Mesodermal cell (in vitro differentiated cells): ENCODE data around the gene HEXD.

Experiments used
- H3K27ac ChIP-seq: 2 replicates; pipeline ENCODE4 v1.7.0; 2013; ENCODE audit warnings: mild to moderate bottlenecking, low read depth, low read length, moderate library complexity; ENCODE audit not compliant: severe bottlenecking
- H3K36me3 ChIP-seq: 2 replicates; pipeline ENCODE4 v1.7.1; 2013; ENCODE audit warnings: mild to moderate bottlenecking, low read length, moderate library complexity; ENCODE audit not compliant: control insufficient read depth, insufficient read depth
- H3K4me1 ChIP-seq: one replicate; pipeline ENCODE4 v1.7.1; 2013; ENCODE audit warnings: mild to moderate bottlenecking, low read length; ENCODE audit not compliant: insufficient read depth, control insufficient read depth, poor library complexity, severe bottlenecking
- H3K4me3 ChIP-seq: 2 replicates; pipeline ENCODE4 v1.7.0; 2013; ENCODE audit warnings: low read length, control low read depth, mild to moderate bottlenecking; ENCODE audit not compliant: insufficient read depth, poor library complexity, severe bottlenecking; ENCODE audit errors: extremely low read depth
- H3K9me3 ChIP-seq: 2 replicates; pipeline ENCODE4 v1.7.1; 2013; ENCODE audit warnings: mild to moderate bottlenecking, low read length, moderate library complexity; ENCODE audit not compliant: control insufficient read depth
- WGBS, 2 experiments: methylation state at CpG; one replicate each; pipeline ENCODE4 v1.1.5; 2013; ENCODE audit warnings: missing lambda C conversion rate in 2 of 2; ENCODE audit not compliant: insufficient coverage in 2 of 2; 5-methylcytosine and 5-hydroxymethylcytosine counted together

The HEXD gene

DNA sequence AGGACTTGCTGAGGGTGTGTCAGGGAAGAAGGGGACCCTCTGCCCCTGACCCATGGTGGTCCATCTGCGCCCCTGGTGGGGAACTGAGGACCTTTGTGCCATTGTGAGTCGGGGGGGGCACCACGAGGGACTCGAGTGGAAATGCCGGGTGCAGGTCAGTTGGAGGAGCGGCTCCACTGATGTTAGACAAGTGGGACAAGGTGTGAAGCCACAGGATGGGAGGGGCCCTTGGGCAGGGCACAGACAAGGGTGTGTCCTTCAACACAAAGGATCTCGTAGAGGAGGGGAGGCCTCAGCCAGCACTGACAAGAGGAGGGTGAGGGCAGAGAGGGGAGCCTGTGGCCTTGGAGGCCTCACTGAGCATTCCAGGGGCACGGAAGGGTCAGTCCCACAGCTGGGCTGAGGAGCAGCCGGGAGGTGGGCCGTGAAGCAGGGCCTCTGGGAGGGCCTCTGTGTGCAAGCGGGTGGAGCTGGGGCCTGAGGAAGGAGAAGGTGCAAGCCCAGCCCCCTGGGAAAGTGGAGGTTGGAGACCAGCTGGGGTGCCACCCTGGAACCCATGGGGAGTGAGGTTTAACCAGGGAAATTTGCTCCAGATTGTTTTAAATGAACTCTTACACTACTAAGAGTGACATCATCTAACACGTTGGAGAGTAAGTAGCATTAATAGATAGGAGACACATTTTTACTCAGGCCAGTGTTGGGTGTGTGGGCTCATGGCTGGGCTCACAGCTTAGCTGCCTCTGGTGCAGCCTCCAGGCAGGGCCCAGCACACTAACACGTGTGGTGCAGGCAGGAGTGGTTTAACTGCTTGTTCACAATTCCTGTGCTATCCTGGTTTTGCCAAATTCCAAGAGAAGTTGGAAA is 68.3 kb downstream of the HEXD start:
- Histone ChIP-seq H3K4me3 (no peak overlapping the region), H3K4me1 (no peaks in the 10 kb centered on the region), H3K27ac (no peak overlapping the region), H3K36me3 (peaks cover 74% of the 10 kb centered on the region), H3K9me3 (no peaks in the 10 kb centered on the region)
- WGBS, 2 experiments = 93 to 96% methylated on average over 9 to 11 of the region's 13 CpGs

DNA sequence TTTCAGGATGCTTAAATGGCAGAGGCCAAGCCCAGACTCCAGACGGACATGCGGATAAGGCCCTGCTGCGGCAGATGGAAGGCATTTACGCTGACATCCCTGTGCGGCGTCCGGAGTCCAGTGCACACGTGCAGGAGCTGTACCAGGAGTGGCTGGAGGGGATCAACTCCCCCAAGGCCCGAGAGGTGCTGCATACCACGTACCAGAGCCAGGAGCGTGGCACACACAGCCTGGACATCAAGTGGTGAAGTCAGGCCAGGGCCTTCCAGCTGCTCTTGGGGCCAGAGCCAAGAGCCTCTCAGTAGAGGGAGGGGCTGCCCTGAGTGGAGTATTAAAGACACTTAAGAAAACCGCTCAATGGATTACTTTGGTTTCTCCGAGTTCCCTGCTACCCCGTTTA is 69.8 kb downstream of the HEXD start:
- Histone ChIP-seq H3K9me3 (no peaks in the 10 kb centered on the region), H3K4me3 (no peak overlapping the region), H3K27ac (no peak overlapping the region), H3K4me1 (no peaks in the 10 kb centered on the region), H3K36me3 (peaks cover 60% of the 10 kb centered on the region)
- WGBS, 2 experiments = 94 to 99% methylated on average over 12 to 13 of the region's 14 CpGs

GRCh38 chr17:82489117-82489516 is 71.0 kb downstream of the HEXD start:
- H3K36me3 ChIP-seq = peaks cover 48% of the 10 kb centered on the region
- H3K4me3 ChIP-seq = no peak overlapping the region
- WGBS, 2 experiments = 89 to 90% methylated on average over 8 of the region's 8 CpGs
- no peaks in the 10 kb centered on the region for H3K4me1 ChIP-seq
- H3K27ac ChIP-seq = no peak overlapping the region
- no peaks in the 10 kb centered on the region for H3K9me3 ChIP-seq

- H3K9me3 ChIP-seq = no peaks in the 10 kb centered on the region
Observed at GRCh38 chr17:82489851-82490511, 71.8 kb downstream of the HEXD start.

DNA sequence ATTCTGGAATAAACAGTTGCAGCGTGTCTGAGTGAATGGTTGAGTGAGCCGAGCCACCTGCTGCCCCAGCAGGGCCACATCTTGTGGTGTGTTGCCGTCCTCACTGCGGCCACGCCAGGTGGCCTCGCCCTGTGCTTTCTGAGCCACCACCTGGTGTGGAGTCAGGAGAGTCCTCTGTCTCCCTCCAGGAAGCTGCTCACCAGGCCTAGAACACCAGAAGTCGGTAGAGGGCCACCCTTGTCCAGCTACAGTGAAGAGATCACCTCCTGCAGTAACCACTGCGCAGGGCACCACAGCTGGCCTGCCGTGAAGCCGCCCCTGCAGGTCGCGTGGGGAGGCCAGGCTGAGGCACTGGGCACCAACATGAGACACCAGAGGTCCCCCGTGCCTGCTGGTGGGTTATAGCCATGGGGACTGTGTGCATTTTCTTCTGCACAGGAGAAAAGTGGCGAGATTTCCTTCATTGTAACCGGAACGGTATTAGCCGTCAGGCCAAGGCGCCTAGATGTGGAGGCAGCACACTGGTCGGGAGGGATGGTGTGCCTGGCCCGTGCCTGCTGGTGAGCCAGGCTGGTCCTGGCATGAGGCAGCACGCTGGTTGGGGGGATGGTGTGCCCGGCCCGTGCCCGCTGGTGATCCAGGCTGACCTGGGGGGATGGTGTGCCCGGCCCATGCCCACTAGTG is 72.5 kb downstream of the HEXD start:
- Histone ChIP-seq H3K9me3 (no peaks in the 10 kb centered on the region), H3K4me3 (no peak overlapping the region), H3K4me1 (no peaks in the 10 kb centered on the region), H3K27ac (no peak overlapping the region), H3K36me3 (peaks cover 33% of the 10 kb centered on the region)
- WGBS, 2 experiments = 94 to 95% methylated on average over 21 to 22 of the region's 25 CpGs

More at GRCh38 chr17:82489851-82490511, 71.8 kb downstream of the HEXD start:
- peaks cover 39% of the 10 kb centered on the region for H3K36me3 ChIP-seq
- no peaks in the 10 kb centered on the region for H3K4me1 ChIP-seq
- 89 to 92% methylated on average over 20 of the region's 21 CpGs for WGBS, 2 experiments
- H3K27ac ChIP-seq = no peak overlapping the region
- H3K4me3 ChIP-seq = no peak overlapping the region

GRCh38 chr17:82491196-82491530 is 73.0 kb downstream of the HEXD start:
- no peak overlapping the region for H3K27ac ChIP-seq

GRCh38 chr17:82491533-82491932 is 73.4 kb downstream of the HEXD start:
- Histone ChIP-seq H3K9me3 (no peaks in the 10 kb centered on the region), H3K4me1 (no peaks in the 10 kb centered on the region), H3K36me3 (peaks cover 24% of the 10 kb centered on the region), H3K4me3 (no peak overlapping the region), H3K27ac (no peak overlapping the region)
- WGBS, 2 experiments = 92 to 97% methylated on average over 13 to 15 of the region's 15 CpGs

More at GRCh38 chr17:82491196-82491530, 73.0 kb downstream of the HEXD start:
- whole genome bisulfite sequencing, 2 experiments = 91 to 94% methylated on average over 9 to 10 of the region's 10 CpGs
- H3K4me3 ChIP-seq = no peak overlapping the region
- no peaks in the 10 kb centered on the region for H3K9me3 ChIP-seq
- H3K36me3 ChIP-seq = peaks cover 28% of the 10 kb centered on the region
- H3K4me1 ChIP-seq = no peaks in the 10 kb centered on the region
